ENCODE data around the gene SUPT20H. TPM values are rescaled to one million over a fixed set of nuclear protein-coding genes. Genes with fewer than 3 reads are reported as not detected.

Gene SUPT20H
- total and polyA plus RNA-seq, 2 donors (not counting 1 experiment from before 2014, with no cell fraction given): 43.8 to 93.7 TPM

DNA sequence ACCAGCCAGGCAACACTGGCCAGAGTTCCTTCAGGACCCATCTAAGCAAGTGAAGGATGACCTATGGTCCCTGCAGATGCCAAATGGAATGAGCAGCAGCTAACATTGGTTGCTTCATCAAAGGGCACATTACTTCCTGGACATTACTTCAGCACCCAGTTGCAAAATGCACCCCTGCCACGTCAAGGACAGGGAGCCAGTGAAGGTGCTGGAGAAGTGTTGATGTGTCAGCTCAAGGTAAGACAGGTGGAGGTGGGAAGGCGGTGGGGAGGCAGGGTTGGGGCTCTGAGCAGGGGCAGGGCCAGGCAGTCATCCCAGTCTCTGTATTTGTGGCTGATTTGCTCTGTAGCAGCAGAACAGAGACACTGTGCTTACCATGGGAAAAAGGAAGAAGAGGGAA lies 31.4 kb upstream of the SUPT20H start:
- Mint-ChIP-seq H3K4me3 (no peak overlapping the region), H3K9me3 (ENCODE audit: insufficient read depth) (no peaks in the 10 kb centered on the region), H3K27me3 (peaks cover 16% of the 10 kb centered on the region), H3K4me1 (no peaks in the 10 kb centered on the region), H3K27ac (no peak overlapping the region)
- intact Hi-C loops (cut with micrococcal nuclease): no loop called here
- H3K9me3 ChIP-seq (ENCODE audit: control extremely low read depth in 1 of 3, control insufficient read depth in 2 of 3, insufficient read depth in 1 of 3, low read length in 2 of 3): no peaks in the 10 kb centered on the region
- CTCF ChIA-PET: no interaction called here
- no peaks in the 10 kb centered on the region for H4K20me1 ChIP-seq (ENCODE audit: control insufficient read depth, insufficient read depth, low read length, poor library complexity, severe bottlenecking)
- H3K36me3 ChIP-seq (replicated peaks in 1 of 2; ENCODE audit: control extremely low read depth in 1 of 2, control insufficient read depth in 1 of 2, extremely low read depth in 1 of 2, insufficient read depth in 2 of 2, low read length in 1 of 2): no peaks in the 10 kb centered on the region
- WGBS (ENCODE audit: insufficient coverage): 90% methylated on average over 1 of the region's 2 CpGs
- H3K9ac ChIP-seq (ENCODE audit: low read length): no peak overlapping the region
- POLR2A ChIA-PET: no interaction called here
- H3K79me2 ChIP-seq (ENCODE audit: control insufficient read depth, insufficient read depth, low read length): no peaks in the 10 kb centered on the region
- no peaks in the 10 kb centered on the region for H3K4me1 ChIP-seq (ENCODE audit: control insufficient read depth in 2 of 2, insufficient read depth in 2 of 2, low read length in 2 of 2)
- DNase-seq (no peak), ATAC-seq (ENCODE audit: low read depth) (no peak)
- TF ChIP-seq, protein P1, sequence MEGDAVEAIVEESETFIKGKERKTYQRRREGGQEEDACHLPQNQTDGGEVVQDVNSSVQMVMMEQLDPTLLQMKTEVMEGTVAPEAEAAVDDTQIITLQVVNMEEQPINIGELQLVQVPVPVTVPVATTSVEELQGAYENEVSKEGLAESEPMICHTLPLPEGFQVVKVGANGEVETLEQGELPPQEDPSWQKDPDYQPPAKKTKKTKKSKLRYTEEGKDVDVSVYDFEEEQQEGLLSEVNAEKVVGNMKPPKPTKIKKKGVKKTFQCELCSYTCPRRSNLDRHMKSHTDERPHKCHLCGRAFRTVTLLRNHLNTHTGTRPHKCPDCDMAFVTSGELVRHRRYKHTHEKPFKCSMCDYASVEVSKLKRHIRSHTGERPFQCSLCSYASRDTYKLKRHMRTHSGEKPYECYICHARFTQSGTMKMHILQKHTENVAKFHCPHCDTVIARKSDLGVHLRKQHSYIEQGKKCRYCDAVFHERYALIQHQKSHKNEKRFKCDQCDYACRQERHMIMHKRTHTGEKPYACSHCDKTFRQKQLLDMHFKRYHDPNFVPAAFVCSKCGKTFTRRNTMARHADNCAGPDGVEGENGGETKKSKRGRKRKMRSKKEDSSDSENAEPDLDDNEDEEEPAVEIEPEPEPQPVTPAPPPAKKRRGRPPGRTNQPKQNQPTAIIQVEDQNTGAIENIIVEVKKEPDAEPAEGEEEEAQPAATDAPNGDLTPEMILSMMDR (IDR thresholded peaks at IDR 0.05): no peak
- TF ChIP-seq EZH2 (IDR thresholded peaks at IDR 0.05; ENCODE audit: borderline replicate concordance, insufficient read depth, low read depth, low read length, poor library complexity, severe bottlenecking): no peak
- H3K4me3 ChIP-seq (ENCODE audit: control extremely low read depth in 1 of 5, extremely low read depth in 1 of 5, insufficient read depth in 1 of 5, low read depth in 2 of 5, low read length in 4 of 5): peak overlapping the region in 1 of 5 experiments; percentile 26
- peaks cover 0 to 4% (median 1%) of the 10 kb centered on the region in 4 experiments for H3K27me3 ChIP-seq (replicated peaks in 1 of 4; ENCODE audit: control extremely low read depth in 1 of 4, control insufficient read depth in 3 of 4, insufficient read depth in 4 of 4, low read length in 3 of 4)
- no peak overlapping the region for H3K27ac ChIP-seq (ENCODE audit: low read length in 2 of 2)
- no peak overlapping the region for H2AFZ ChIP-seq (ENCODE audit: insufficient read depth, low read depth, low read length, poor library complexity, severe bottlenecking)
- no peak overlapping the region for H3K4me2 ChIP-seq (replicated peaks; ENCODE audit: low read depth, low read length, poor library complexity, severe bottlenecking)

DNA sequence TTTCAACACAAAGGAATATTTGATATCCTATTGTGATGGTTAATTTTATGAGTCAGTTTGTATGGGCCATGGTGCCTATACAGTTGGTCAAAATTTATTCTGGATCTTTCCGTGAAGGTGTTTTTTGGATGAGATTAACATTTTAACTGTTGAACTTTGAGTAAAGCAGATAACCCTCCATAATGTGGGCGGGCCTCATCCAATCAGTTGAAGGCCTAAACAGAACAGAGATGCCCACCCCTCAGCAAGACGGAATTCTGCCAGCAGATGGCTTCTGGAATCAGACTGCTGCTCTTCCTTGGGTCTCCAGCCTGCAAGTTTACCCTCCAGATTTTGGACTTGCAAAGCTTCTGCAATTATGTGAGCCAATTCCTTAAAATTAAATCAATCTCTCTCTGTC lies 30.0 kb upstream of the SUPT20H start:
- Histone ChIP-seq H3K79me2 (ENCODE audit: control insufficient read depth, insufficient read depth, low read length) (no peaks in the 10 kb centered on the region), H3K9ac (ENCODE audit: low read length) (no peak overlapping the region), H3K27me3 (replicated peaks in 1 of 4; ENCODE audit: control extremely low read depth in 1 of 4, control insufficient read depth in 3 of 4, insufficient read depth in 4 of 4, low read length in 3 of 4) (peaks cover 0 to 6% (median 1%) of the 10 kb centered on the region in 4 experiments), H3K4me3 (ENCODE audit: control extremely low read depth in 1 of 5, extremely low read depth in 1 of 5, insufficient read depth in 1 of 5, low read depth in 2 of 5, low read length in 4 of 5) (no peak overlapping the region), H4K20me1 (ENCODE audit: control insufficient read depth, insufficient read depth, low read length, poor library complexity, severe bottlenecking) (no peaks in the 10 kb centered on the region), H3K36me3 (replicated peaks in 1 of 2; ENCODE audit: control extremely low read depth in 1 of 2, control insufficient read depth in 1 of 2, extremely low read depth in 1 of 2, insufficient read depth in 2 of 2, low read length in 1 of 2) (no peaks in the 10 kb centered on the region), H3K9me3 (ENCODE audit: control extremely low read depth in 1 of 3, control insufficient read depth in 2 of 3, insufficient read depth in 1 of 3, low read length in 2 of 3) (no peaks in the 10 kb centered on the region), H2AFZ (ENCODE audit: insufficient read depth, low read depth, low read length, poor library complexity, severe bottlenecking) (no peak overlapping the region), H3K27ac (ENCODE audit: low read length in 2 of 2) (no peak overlapping the region), H3K4me1 (ENCODE audit: control insufficient read depth in 2 of 2, insufficient read depth in 2 of 2, low read length in 2 of 2) (no peaks in the 10 kb centered on the region), H3K4me2 (replicated peaks; ENCODE audit: low read depth, low read length, poor library complexity, severe bottlenecking) (no peak overlapping the region)
- WGBS (ENCODE audit: insufficient coverage): 90% methylated on average over 2 of the region's 3 CpGs
- ATAC-seq (ENCODE audit: low read depth): no peak
- no peak for DNase-seq
- H3K4me1 Mint-ChIP-seq: no peaks in the 10 kb centered on the region
- TF ChIP-seq, protein P1 (IDR thresholded peaks at IDR 0.05): no peak
- POLR2A ChIA-PET: no interaction called here
- H3K9me3 Mint-ChIP-seq (ENCODE audit: insufficient read depth): no peaks in the 10 kb centered on the region
- intact Hi-C loops (cut with micrococcal nuclease): no loop called here
- H3K27ac Mint-ChIP-seq: no peak overlapping the region
- H3K4me3 Mint-ChIP-seq: no peak overlapping the region
- peaks cover 18% of the 10 kb centered on the region for H3K27me3 Mint-ChIP-seq
- CTCF ChIA-PET: no interaction called here

Measured in B cell (primary cell).